OCI-LY7 (cell line): ENCODE measurements around the gene MUC3A. TPM values are rescaled to one million over a fixed set of nuclear protein-coding genes. Genes with fewer than 3 reads are reported as not detected.

Source experiments
- BruUV-seq: library from RNA; stranded (reverse); fragments of 400-500 nt; replicated peaks from 2 replicates; lab custom pipeline; 2021; lab: Mats Ljungman, UMichigan
- CTCF ChIA-PET: fragments of 300-600 bp; sonication (Branson Sonifier 250); formaldehyde crosslinking; loops from one replicate; lab custom pipeline; 2022; ENCODE audit warnings: antibody characterized with exemption; ENCODE audit not compliant: unreplicated experiment; lab: Charles Lee
- POLR2A ChIA-PET: fragments of 300-600 bp; sonication (Branson Sonifier 250); formaldehyde crosslinking; loops from one replicate; lab custom pipeline; 2022; ENCODE audit warnings: antibody characterized with exemption; lab: Charles Lee
- DNase-seq: peaks from one replicate; pipeline ENCODE4 v3.0.0-alpha.2; 2015; ENCODE audit warnings: low spot score
- H2AFZ ChIP-seq: fragments of 200-600 bp; sonication (generic), shearing (Covaris generic); 2 replicates; pipeline ENCODE4 v1.6.1; 2014; ENCODE audit warnings: mild to moderate bottlenecking, antibody characterized with exemption, low read length, moderate library complexity
- H3K27ac ChIP-seq: fragments of 200-600 bp; sonication (generic); 2 replicates; pipeline ENCODE4 v1.5.1; 2014; ENCODE audit warnings: mixed run types, low read depth, mild to moderate bottlenecking, moderate library complexity, low read length, inconsistent platforms; ENCODE audit not compliant: poor library complexity, severe bottlenecking
- H3K36me3 ChIP-seq: fragments of 200-600 bp; sonication (generic); 2 replicates; pipeline ENCODE4 v1.6.1; 2014; ENCODE audit warnings: mild to moderate bottlenecking, antibody characterized with exemption, low read length, moderate library complexity, mixed read lengths; ENCODE audit not compliant: insufficient read depth
- H3K4me1 ChIP-seq: fragments of 200-600 bp; sonication (generic); 2 replicates; pipeline ENCODE4 v1.5.1; 2014; ENCODE audit warnings: mild to moderate bottlenecking, low read length; ENCODE audit not compliant: insufficient read depth, poor library complexity, severe bottlenecking
- H3K4me2 ChIP-seq: fragments of 200-600 bp; sonication (generic); 2 replicates; pipeline ENCODE4 v1.6.1; 2014; ENCODE audit warnings: mild to moderate bottlenecking, low read length
- H3K4me3 ChIP-seq: fragments of 200-600 bp; sonication (generic); 2 replicates; pipeline ENCODE4 v1.5.1; 2014; ENCODE audit warnings: mild to moderate bottlenecking, low read depth, low read length; ENCODE audit not compliant: poor library complexity, severe bottlenecking
- H3K79me2 ChIP-seq: fragments of 200-600 bp; sonication (generic); 2 replicates; pipeline ENCODE4 v1.6.1; 2016; ENCODE audit warnings: low read depth, mild to moderate bottlenecking, low read length, moderate library complexity, mixed read lengths; ENCODE audit not compliant: insufficient read depth
- H3K9me2 ChIP-seq: fragments of 200-600 bp; sonication (generic); 2 replicates; pipeline ENCODE4 v1.6.1; 2016; ENCODE audit warnings: mild to moderate bottlenecking, low read length, mixed read lengths; ENCODE audit not compliant: insufficient read depth
- H3K9me3 ChIP-seq: fragments of 200-600 bp; sonication (generic); 2 replicates; pipeline ENCODE4 v1.6.1; 2014; ENCODE audit warnings: mild to moderate bottlenecking, mixed run types, low read length, mixed read lengths
- H4K20me1 ChIP-seq: fragments of 200-600 bp; sonication (generic); 2 replicates; pipeline ENCODE4 v1.6.1; 2014; ENCODE audit warnings: mild to moderate bottlenecking, antibody characterized with exemption, low read length, moderate library complexity, mixed read lengths; ENCODE audit not compliant: insufficient read depth
- CTCF ChIP-seq: fragments of 200-600 bp; sonication (generic); conservative IDR thresholded peaks from 2 replicates; pipeline ENCODE4 v1.5.1; 2014; ENCODE audit warnings: mild to moderate bottlenecking, antibody characterized with exemption, low read length, moderate library complexity, mixed read lengths
- EZH2phosphoT487 ChIP-seq: fragments of 200-600 bp; sonication (generic); IDR thresholded peaks from 2 replicates; pipeline ENCODE4 v1.6.1; 2018; ENCODE audit warnings: low read depth, borderline replicate concordance, mild to moderate bottlenecking, mixed run types, antibody characterized with exemption, low read length, moderate library complexity, mixed read lengths
- intact Hi-C: fragments of 100-400 bp; cut with micrococcal nuclease; formaldehyde crosslinking; loops from one replicate; pipeline ENCODE4 v1.10.0; 2022; ENCODE audit not compliant: unreplicated experiment
- small RNA-seq: library from RNA; depleted of rRNA; stranded (forward); fragments of <200 nt; gene quantifications from one replicate; pipeline ENCODE3, GENCODE V24; 2014
- total RNA-seq, 2 experiments: library from RNA; depleted of rRNA in 1 of 2; stranded (reverse); fragments of >200 nt in 1 of 2; shearing (Covaris generic) in 1 of 2; gene quantifications; 2 replicates each; pipeline ENCODE4 v1.2.3, GENCODE V29; 2014 to 2022

The MUC3A gene
- total RNA-seq, 2 experiments from 2014 or later = not detected

DNA sequence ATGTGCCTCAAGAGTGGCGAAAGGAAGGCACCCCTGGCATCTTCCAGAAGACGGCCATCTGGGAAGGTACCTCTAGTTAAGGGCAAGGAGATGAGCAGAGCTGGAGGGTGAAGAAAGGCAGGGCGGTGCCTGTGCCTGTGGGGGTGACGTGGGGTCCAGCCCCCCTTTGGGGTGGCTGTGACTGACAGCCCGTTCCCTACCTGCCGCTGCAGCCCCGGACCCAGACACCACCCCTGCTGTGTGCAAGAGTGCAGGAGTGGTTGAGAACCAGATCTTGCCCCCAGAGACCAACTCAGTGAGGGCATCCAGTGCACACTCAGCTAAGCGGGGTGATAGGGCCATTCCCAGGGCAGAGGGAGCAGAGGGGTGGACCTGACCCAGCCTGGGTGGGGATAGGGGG lies 66.3 kb downstream of the MUC3A start:
- ChIA-PET CTCF (no interaction called here), POLR2A (no interaction called here)
- no peak overlapping the region for H3K4me2 ChIP-seq
- TF ChIP-seq CTCF = no peak
- TF ChIP-seq EZH2phosphoT487 = no peak
- no peaks in the 10 kb centered on the region for H3K79me2 ChIP-seq
- no peaks in the 10 kb centered on the region for H4K20me1 ChIP-seq
- H3K27ac ChIP-seq = no peak overlapping the region
- intact Hi-C loops = no loop called here
- no TSS peak for BruUV-seq
- no peak overlapping the region for H2AFZ ChIP-seq
- H3K36me3 ChIP-seq = no peaks in the 10 kb centered on the region
- DNase-seq = no peak
- no peaks in the 10 kb centered on the region for H3K9me2 ChIP-seq
- no peaks in the 10 kb centered on the region for H3K9me3 ChIP-seq
- H3K4me3 ChIP-seq = no peak overlapping the region
- H3K4me1 ChIP-seq = peaks cover 10% of the 10 kb centered on the region

GRCh38 chr7:101017064-101017777 lies 67.9 kb downstream of the MUC3A start:
- BruUV-seq = no TSS peak
- no peak for TF ChIP-seq CTCF
- TF ChIP-seq EZH2phosphoT487 = no peak
- H3K79me2 ChIP-seq = no peaks in the 10 kb centered on the region
- H3K4me2 ChIP-seq = peak overlapping the region; percentile 26; the same call in 1 of the 2 replicates
- POLR2A ChIA-PET = no interaction called here
- no peaks in the 10 kb centered on the region for H3K36me3 ChIP-seq
- intact Hi-C loops = no loop called here
- H3K9me2 ChIP-seq = no peaks in the 10 kb centered on the region
- no peaks in the 10 kb centered on the region for H4K20me1 ChIP-seq
- H2AFZ ChIP-seq = no peak overlapping the region
- CTCF ChIA-PET = no interaction called here
- H3K4me1 ChIP-seq = peaks cover 10% of the 10 kb centered on the region
- no peak overlapping the region for H3K27ac ChIP-seq
- DNase-seq = peak; percentile 26
- peak overlapping the region; percentile 26 for H3K4me3 ChIP-seq
- H3K9me3 ChIP-seq = no peaks in the 10 kb centered on the region

Small RNA genes lying within 50 kb of the gene (small RNA-seq; reads per million reads assigned to genes)
- not detected for gene RN7SL549P
- not detected for gene RPS29P15

Other genes starting within 250 kb of the MUC3A start
- 82.6 and 94.3 TPM in 2 replicates for gene POP7, start 243.4 kb upstream of the MUC3A start, total RNA-seq (2014; rRNA removed; shearing (Covaris generic))
- 43.7 and 47.2 TPM in 2 replicates for gene POP7, start 243.4 kb upstream of the MUC3A start, total RNA-seq (2022)
- 0.13 TPM in 1 of 2 replicates, not detected in the other for gene EPO, start 229.1 kb upstream of the MUC3A start, total RNA-seq (2014; rRNA removed; shearing (Covaris generic))
- gene EPO, start 229.1 kb upstream of the MUC3A start, total RNA-seq (2022) = not detected in 2 replicates
- gene ZAN, start 215.9 kb upstream of the MUC3A start, total RNA-seq (2014; rRNA removed; shearing (Covaris generic)) = not detected in 2 replicates
- not detected in 2 replicates for gene ZAN, start 215.9 kb upstream of the MUC3A start, total RNA-seq (2022)
- 4.2 and 5.6 TPM in 2 replicates for gene EPHB4, start 122.0 kb upstream of the MUC3A start, total RNA-seq (2014; rRNA removed; shearing (Covaris generic))
- gene EPHB4, start 122.0 kb upstream of the MUC3A start, total RNA-seq (2022) = 7.3 and 8.0 TPM in 2 replicates
- 15.7 and 17.0 TPM in 2 replicates for gene SLC12A9, start 96.8 kb upstream of the MUC3A start, total RNA-seq (2014; rRNA removed; shearing (Covaris generic))
- gene SLC12A9, start 96.8 kb upstream of the MUC3A start, total RNA-seq (2022) = 21.1 and 25.6 TPM in 2 replicates
- 2.2 and 3.3 TPM in 2 replicates for gene TRIP6, start 82.1 kb upstream of the MUC3A start, total RNA-seq (2014; rRNA removed; shearing (Covaris generic))
- 1.8 and 3.1 TPM in 2 replicates for gene TRIP6, start 82.1 kb upstream of the MUC3A start, total RNA-seq (2022)
- 154 and 174 TPM in 2 replicates for gene SRRT, start 74.4 kb upstream of the MUC3A start, total RNA-seq (2014; rRNA removed; shearing (Covaris generic))
- 247 and 264 TPM in 2 replicates for gene SRRT, start 74.4 kb upstream of the MUC3A start, total RNA-seq (2022)
- gene UFSP1, start 59.8 kb upstream of the MUC3A start, total RNA-seq (2014; rRNA removed; shearing (Covaris generic)) = 2.8 and 4.9 TPM in 2 replicates
- 3.3 and 3.8 TPM in 2 replicates for gene UFSP1, start 59.8 kb upstream of the MUC3A start, total RNA-seq (2022)
- not detected in 2 replicates for gene ACHE, start 53.6 kb upstream of the MUC3A start, total RNA-seq (2014; rRNA removed; shearing (Covaris generic))
- not detected in 2 replicates for gene ACHE, start 53.6 kb upstream of the MUC3A start, total RNA-seq (2022)
- not detected in 2 replicates for gene MUC12, start 20.0 kb downstream of the MUC3A start, total RNA-seq (2014; rRNA removed; shearing (Covaris generic))
- not detected in 2 replicates for gene MUC12, start 20.0 kb downstream of the MUC3A start, total RNA-seq (2022)
- not detected in 2 replicates for gene MUC17, start 70.5 kb downstream of the MUC3A start, total RNA-seq (2014; rRNA removed; shearing (Covaris generic))
- gene MUC17, start 70.5 kb downstream of the MUC3A start, total RNA-seq (2022) = not detected in 2 replicates
- 15.6 and 16.7 TPM in 2 replicates for gene TRIM56, start 135.9 kb downstream of the MUC3A start, total RNA-seq (2014; rRNA removed; shearing (Covaris generic))
- gene TRIM56, start 135.9 kb downstream of the MUC3A start, total RNA-seq (2022) = 47.3 and 51.9 TPM in 2 replicates
- not detected in 2 replicates for gene SERPINE1, start 177.6 kb downstream of the MUC3A start, total RNA-seq (2014; rRNA removed; shearing (Covaris generic))
- gene SERPINE1, start 177.6 kb downstream of the MUC3A start, total RNA-seq (2022) = 0.30 and 0.42 TPM in 2 replicates
- 57.9 and 88.0 TPM in 2 replicates for gene AP1S1, start 204.9 kb downstream of the MUC3A start, total RNA-seq (2014; rRNA removed; shearing (Covaris generic))
- gene AP1S1, start 204.9 kb downstream of the MUC3A start, total RNA-seq (2022) = 58.3 and 67.3 TPM in 2 replicates
- not detected in 2 replicates for gene VGF, start 216.0 kb downstream of the MUC3A start, total RNA-seq (2014; rRNA removed; shearing (Covaris generic))
- 1.5 TPM in 2 replicates for gene VGF, start 216.0 kb downstream of the MUC3A start, total RNA-seq (2022)
- gene NAT16, start 230.8 kb downstream of the MUC3A start, total RNA-seq (2014; rRNA removed; shearing (Covaris generic)) = 0.22 TPM in 1 of 2 replicates, not detected in the other
- gene NAT16, start 230.8 kb downstream of the MUC3A start, total RNA-seq (2022) = not detected in 2 replicates